SK-N-SH treated with all-trans-retinoic acid at 6 μM for 48 hours (cell line): Measurements from ENCODE around the gene SCART1.
A peak's percentile ranks its signal among the peaks of the same experiment; 100 is the strongest.

Experiments
- ATAC-seq: fragments of 200-7000 bp; cut with Tn5 transposase; 3 replicates; pipeline ENCODE4 v1.9.1; 2020; ENCODE audit warnings: mild to moderate bottlenecking, moderate library complexity
- ARNTL ChIP-seq: fragments of 450-650 bp; formaldehyde crosslinking; IDR thresholded peaks from 2 replicates; pipeline ENCODE4 v1.5.0; 2020; ENCODE audit warnings: low read depth, mild to moderate bottlenecking, moderate library complexity, borderline replicate concordance
- BACH2 ChIP-seq: fragments of 250-450 bp; sonication (Bioruptor Pico); IDR thresholded peaks from 2 replicates; pipeline ENCODE4 v1.9.0; 2021; ENCODE audit warnings: mild to moderate bottlenecking, borderline replicate concordance
- CREB5 ChIP-seq: fragments of 250-450 bp; sonication (Bioruptor Pico); IDR thresholded peaks from 2 replicates; pipeline ENCODE4 v1.5.1; 2020; ENCODE audit warnings: low read depth, mild to moderate bottlenecking, moderate library complexity
- CSRNP3 ChIP-seq: fragments of 250-450 bp; sonication (Bioruptor Pico); IDR thresholded peaks from 2 replicates; pipeline ENCODE4 v1.5.1; 2021; ENCODE audit warnings: mild to moderate bottlenecking, moderate library complexity
- ESRRG ChIP-seq: fragments of 250-450 bp; sonication (Bioruptor Pico); IDR thresholded peaks from 2 replicates; pipeline ENCODE4 v1.6.1; 2021; ENCODE audit warnings: mild to moderate bottlenecking
- ISL1 ChIP-seq: fragments of 250-450 bp; sonication (Bioruptor Pico); IDR thresholded peaks from 2 replicates; pipeline ENCODE4 v2.1.2; 2022; ENCODE audit warnings: mild to moderate bottlenecking, moderate library complexity
- OSR1 ChIP-seq: fragments of 250-450 bp; sonication (Bioruptor Pico); IDR thresholded peaks from 2 replicates; pipeline ENCODE4 v1.8.0; 2022; ENCODE audit warnings: moderate library complexity, mild to moderate bottlenecking, inconsistent platforms
- PATZ1 ChIP-seq: fragments of 250-450 bp; sonication (Bioruptor Pico); IDR thresholded peaks from 2 replicates; pipeline ENCODE4 v1.8.0; 2020; ENCODE audit warnings: mild to moderate bottlenecking, moderate library complexity, borderline replicate concordance
- POU6F1 ChIP-seq: fragments of 250-450 bp; sonication (Bioruptor Pico); IDR thresholded peaks from 2 replicates; pipeline ENCODE4 v1.8.0; 2021; ENCODE audit warnings: low read depth, mild to moderate bottlenecking, moderate library complexity, borderline replicate concordance
- PPARA ChIP-seq: fragments of 250-450 bp; sonication (Bioruptor Pico); IDR thresholded peaks from 2 replicates; pipeline ENCODE4 v1.5.0; 2020; ENCODE audit warnings: mild to moderate bottlenecking, borderline replicate concordance
- SNAI2 ChIP-seq: fragments of 250-450 bp; sonication (Bioruptor Pico); IDR thresholded peaks from 2 replicates; pipeline ENCODE4 v1.5.0; 2020; ENCODE audit warnings: mild to moderate bottlenecking, moderate library complexity
- TOX ChIP-seq: fragments of 250-450 bp; sonication (Bioruptor Pico); IDR thresholded peaks from 2 replicates; pipeline ENCODE4 v1.8.0; 2021; ENCODE audit warnings: mild to moderate bottlenecking, moderate library complexity, borderline replicate concordance
- TSHZ2 ChIP-seq: fragments of 250-450 bp; sonication (Bioruptor Pico); IDR thresholded peaks from 2 replicates; pipeline ENCODE4 v1.5.0; 2020; ENCODE audit warnings: mild to moderate bottlenecking, moderate library complexity
- ZC3H10 ChIP-seq: fragments of 250-450 bp; sonication (Bioruptor Pico); IDR thresholded peaks from 2 replicates; pipeline ENCODE4 v1.5.1; 2021; ENCODE audit warnings: mild to moderate bottlenecking, moderate library complexity
- ZFP3 ChIP-seq: fragments of 250-450 bp; sonication (Bioruptor Pico); IDR thresholded peaks from 2 replicates; pipeline ENCODE4 v1.5.0; 2020; ENCODE audit warnings: mild to moderate bottlenecking, moderate library complexity
- ZFP30 ChIP-seq: fragments of 450-650 bp; formaldehyde crosslinking; IDR thresholded peaks from 2 replicates; pipeline ENCODE4 v1.5.0; 2022; ENCODE audit warnings: mild to moderate bottlenecking, moderate library complexity
- ZNF565 ChIP-seq: fragments of 450-650 bp; formaldehyde crosslinking; conservative IDR thresholded peaks from 2 replicates; pipeline ENCODE4 v1.5.0; 2020; ENCODE audit warnings: low read depth, mild to moderate bottlenecking, moderate library complexity
- ZNF70 ChIP-seq: fragments of 450-650 bp; formaldehyde crosslinking; IDR thresholded peaks from 2 replicates; pipeline ENCODE4 v1.5.0; 2020; ENCODE audit warnings: mild to moderate bottlenecking, moderate library complexity
- ZNF8 ChIP-seq: fragments of 450-650 bp; formaldehyde crosslinking; IDR thresholded peaks from 2 replicates; pipeline ENCODE4 v1.5.0; 2020; ENCODE audit warnings: mild to moderate bottlenecking, moderate library complexity

SCART1 gene

GRCh38 chr10:133420579-133420978 lies 33.2 kb upstream of the SCART1 start:
- ATAC-seq, result no peak
- no peak for TF ChIP-seq ZNF70 (CRISPR knock-in tag)
- no peak for TF ChIP-seq POU6F1 (CRISPR knock-in tag)
- TF ChIP-seq ZC3H10 (CRISPR knock-in tag), result no peak
- TF ChIP-seq ESRRG (CRISPR knock-in tag), result no peak
- no peak for TF ChIP-seq PATZ1
- no peak for TF ChIP-seq CREB5 (CRISPR knock-in tag)
- no peak for TF ChIP-seq CSRNP3 (CRISPR knock-in tag)
- TF ChIP-seq TOX (CRISPR knock-in tag), result no peak
- TF ChIP-seq ZNF8 (CRISPR knock-in tag), result no peak
- TF ChIP-seq OSR1 (CRISPR knock-in tag), result no peak
- no peak for TF ChIP-seq BACH2
- no peak for TF ChIP-seq ARNTL (CRISPR knock-in tag)

- no peak for TF ChIP-seq TOX (CRISPR knock-in tag)
- no peak for TF ChIP-seq OSR1 (CRISPR knock-in tag)
- TF ChIP-seq ZFP3 (CRISPR knock-in tag), result no peak
- no peak for TF ChIP-seq SNAI2
- no peak for TF ChIP-seq ARNTL (CRISPR knock-in tag)
- no peak for TF ChIP-seq TSHZ2 (CRISPR knock-in tag)
- no peak for TF ChIP-seq ZNF565
- TF ChIP-seq PATZ1, result no peak
- ATAC-seq, result 0 out of 3 replicates have a peak, but pooled peaks have one; percentile 3
Measured at GRCh38 chr10:133421336-133422222, 32.2 kb upstream of the SCART1 start.

GRCh38 chr10:133422223-133422806 lies 31.4 kb upstream of the SCART1 start:
- no peak for ATAC-seq
- no peak for TF ChIP-seq CSRNP3 (CRISPR knock-in tag)
- no peak for TF ChIP-seq BACH2
- TF ChIP-seq PATZ1, result no peak
- TF ChIP-seq ZNF565, result no peak
- TF ChIP-seq ZNF70 (CRISPR knock-in tag), result no peak
- no peak for TF ChIP-seq ZFP30 (CRISPR knock-in tag)
- TF ChIP-seq TOX (CRISPR knock-in tag), result no peak
- TF ChIP-seq PPARA (CRISPR knock-in tag), result no peak
- no peak for TF ChIP-seq ESRRG (CRISPR knock-in tag)
- TF ChIP-seq ISL1 (CRISPR knock-in tag), result no peak
